ENCODE measurements around the gene TWF2. TPM values are rescaled to one million over a fixed set of nuclear protein-coding genes. Genes with fewer than 3 reads are reported as not detected.
A peak's percentile ranks its signal among the peaks of the same experiment; 100 is the strongest.
"Not testable (repeated sequence)": the region's sequence is repeated elsewhere in the genome, so short reads cannot be mapped to it uniquely, and the experiment has no call there.

Gene TWF2
- total RNA-seq (2014; rRNA removed; shearing (Covaris generic)) = 26.6 and 29.3 TPM in 2 replicates
- polyA plus RNA-seq (2014; cell fraction: nucleus; rRNA removed) = 48.6 and 56.5 TPM in 2 replicates

DNA sequence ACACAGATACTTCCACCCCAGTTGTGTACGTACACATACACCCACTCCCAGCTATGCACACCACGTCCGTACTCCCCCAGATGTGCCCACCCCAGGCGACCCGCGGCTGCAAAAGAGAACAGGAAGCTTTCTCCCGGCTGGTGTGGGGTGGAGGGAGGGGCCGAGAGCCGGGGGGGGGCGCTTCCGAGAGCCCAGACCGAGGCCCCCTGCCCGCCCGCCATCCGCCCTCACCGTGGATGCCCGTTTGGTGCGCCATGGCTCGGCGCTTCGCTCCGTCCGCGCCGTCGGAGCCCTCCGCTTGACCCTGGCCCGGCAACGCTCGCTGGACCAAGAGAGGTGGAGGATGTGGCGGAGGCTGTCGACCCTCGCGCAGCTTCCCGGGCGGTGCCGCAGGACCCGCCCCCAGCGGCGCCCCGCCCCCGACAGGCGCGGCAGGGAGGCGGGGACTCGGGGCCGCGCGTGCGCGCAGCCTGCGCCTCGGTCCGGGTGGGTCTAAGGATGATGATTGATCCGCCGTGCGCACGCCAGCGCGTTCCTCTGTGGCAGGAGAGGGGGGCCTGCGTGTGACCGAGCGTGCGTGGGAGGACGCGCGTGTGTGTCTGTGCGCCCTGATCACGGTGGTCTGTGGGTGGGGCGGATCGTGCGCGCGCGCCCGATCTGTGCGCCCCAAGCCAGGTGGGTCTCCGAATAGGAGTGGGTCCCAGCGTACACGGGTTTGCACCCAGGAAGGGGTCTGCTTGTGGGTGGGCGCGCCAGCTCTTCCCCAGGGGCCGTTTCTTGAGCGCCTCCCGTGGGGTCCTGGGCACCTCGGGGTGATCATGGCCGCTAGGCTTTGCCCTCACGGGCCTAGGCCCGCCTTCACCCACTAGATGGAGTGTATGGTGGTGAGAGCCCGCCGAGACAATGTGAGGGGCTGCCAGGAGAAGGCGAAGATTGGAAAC is at the start of gene TWF2:
TWF2 (minus strand) TSS at position 398 of the 941 bp plus-strand sequence; CDS start at position 256, 142 bp downstream.
- DNase-seq (ENCODE audit: extremely low read depth, low read depth) = peak; percentile 48

DNA sequence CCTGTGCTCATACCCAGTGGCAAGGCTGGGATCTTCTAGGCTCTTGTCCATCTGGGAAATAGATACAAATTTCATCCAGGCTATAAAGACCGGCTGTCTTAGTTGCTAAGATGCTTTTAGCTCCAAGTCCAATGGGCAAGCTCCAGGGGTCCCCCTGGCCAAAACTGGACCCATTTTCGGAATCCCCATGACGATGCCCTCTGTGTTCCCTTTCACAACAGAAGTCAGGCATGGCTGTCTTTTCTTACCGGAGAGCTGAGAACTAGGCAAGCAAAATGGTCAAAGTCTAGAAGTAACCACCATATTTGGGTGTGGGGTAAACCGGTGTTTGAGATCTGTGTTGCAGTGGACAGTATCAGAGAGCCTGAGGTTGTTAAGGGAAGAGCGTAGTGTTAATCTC is 49.7 kb upstream of the TWF2 start:
- no peak for DNase-seq (ENCODE audit: extremely low read depth, low read depth)

DNA sequence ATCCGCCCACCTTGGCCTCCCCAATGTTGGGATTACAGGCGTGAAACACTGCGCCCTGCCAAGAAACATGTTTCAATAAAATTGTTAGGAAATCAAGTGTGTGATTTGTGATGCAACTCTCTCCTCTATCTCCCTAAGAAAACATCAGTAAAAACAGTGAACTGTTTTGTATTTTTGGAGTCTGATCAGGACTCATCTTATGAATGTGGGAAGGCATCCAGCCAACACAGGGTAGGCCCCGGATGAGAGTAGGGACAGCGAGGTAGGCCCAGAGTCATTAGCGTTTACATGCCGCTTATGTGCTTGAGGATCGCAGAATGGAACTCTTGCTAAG is 47.8 kb upstream of the TWF2 start:
- no peak for DNase-seq (ENCODE audit: extremely low read depth, low read depth)

- not testable (repeated sequence) for DNase-seq (ENCODE audit: extremely low read depth, low read depth)
Observed at GRCh38 chr3:52284051-52284450, 45.1 kb upstream of the TWF2 start.

- DNase-seq (ENCODE audit: extremely low read depth, low read depth) = no peak
Observed at GRCh38 chr3:52283306-52283705, 44.3 kb upstream of the TWF2 start.

DNA sequence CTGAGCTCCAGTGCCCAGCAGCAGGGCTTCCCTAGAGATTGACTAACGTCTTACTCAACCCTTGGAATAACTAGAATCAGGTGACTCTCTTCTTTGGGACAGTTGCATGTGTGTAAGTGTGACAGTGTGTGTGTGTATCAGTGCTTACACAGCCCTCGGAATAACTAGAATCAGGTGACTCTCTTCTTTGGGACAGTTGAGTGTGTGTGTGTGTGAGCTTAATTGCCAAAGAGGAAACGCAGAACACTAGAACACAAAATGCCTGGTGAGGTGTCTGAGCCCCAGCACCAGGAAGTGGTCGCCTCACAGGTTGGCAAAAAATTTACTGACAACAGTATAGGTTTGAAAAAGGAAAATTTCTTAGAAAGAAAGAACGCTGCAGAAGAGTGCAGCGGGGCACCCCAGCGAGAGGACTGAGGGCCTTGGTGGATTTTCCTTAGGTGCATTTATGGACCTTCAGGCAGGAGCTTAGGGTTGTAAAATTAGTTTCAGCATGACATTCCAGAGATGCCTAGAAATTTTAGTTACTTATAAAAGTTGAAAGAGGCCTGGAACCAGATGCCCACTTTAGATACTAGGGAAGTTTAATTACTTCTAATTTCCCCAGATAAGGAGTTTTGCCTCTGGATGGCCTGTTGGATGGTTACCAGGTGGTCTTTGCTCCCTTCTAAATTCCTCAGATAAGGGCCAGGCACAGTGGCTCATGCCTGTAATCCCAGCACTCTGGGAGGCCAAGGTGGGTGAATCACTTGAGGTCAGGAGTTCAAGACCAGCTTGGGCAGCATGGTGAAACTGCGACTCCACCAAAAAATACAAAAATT is 43.2 kb upstream of the TWF2 start:
- no peak for DNase-seq (ENCODE audit: extremely low read depth, low read depth)

DNA sequence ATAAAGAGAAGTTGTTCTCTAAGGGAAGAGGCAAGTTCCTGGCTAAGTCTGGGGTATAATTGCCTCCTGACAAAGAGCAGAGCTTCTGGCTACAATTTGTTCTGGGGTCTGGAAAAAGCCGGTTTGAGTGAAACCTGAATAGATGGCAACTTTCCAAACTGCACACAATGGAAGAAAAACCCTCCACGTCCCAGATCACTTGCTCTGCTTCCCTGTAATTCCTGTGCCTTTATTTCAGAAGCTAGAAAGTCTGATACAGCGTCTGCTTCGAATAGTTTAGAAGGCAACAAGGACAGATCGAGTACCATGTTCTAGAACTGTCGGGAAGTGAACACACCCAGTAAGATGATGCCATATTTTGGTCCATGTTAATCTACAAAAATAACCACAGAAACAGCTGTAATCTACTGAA is 41.1 kb upstream of the TWF2 start:
- DNase-seq (ENCODE audit: extremely low read depth, low read depth) = no peak

DNA sequence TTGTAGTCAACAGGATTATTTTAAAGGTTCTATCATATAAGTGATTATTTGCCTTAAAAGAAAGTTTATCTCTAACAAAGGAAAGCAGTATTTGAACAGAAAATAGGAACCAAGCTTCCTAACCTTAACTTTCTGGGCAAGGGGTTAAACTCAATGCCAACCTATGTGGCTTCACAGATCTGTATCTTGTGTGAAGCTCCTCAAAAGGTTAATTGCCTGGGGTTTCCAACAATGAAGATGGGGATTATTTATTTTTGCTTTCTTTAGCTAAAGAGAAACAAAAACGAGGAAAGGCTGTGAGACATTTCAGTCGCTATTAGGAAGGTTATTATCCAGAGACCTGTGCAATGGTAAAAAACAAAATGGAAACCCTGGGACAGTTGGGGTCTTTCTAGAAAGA is 40.6 kb upstream of the TWF2 start:
- no peak for DNase-seq (ENCODE audit: extremely low read depth, low read depth)

- peak; percentile 85 for DNase-seq (ENCODE audit: extremely low read depth, low read depth)
Observed at GRCh38 chr3:52278510-52279069, 39.6 kb upstream of the TWF2 start, which contains the start of gene WDR82. TSS of gene WDR82 (minus strand) at chr3:52278649. CDS start at chr3:52278361, 288 bp downstream.

DNA sequence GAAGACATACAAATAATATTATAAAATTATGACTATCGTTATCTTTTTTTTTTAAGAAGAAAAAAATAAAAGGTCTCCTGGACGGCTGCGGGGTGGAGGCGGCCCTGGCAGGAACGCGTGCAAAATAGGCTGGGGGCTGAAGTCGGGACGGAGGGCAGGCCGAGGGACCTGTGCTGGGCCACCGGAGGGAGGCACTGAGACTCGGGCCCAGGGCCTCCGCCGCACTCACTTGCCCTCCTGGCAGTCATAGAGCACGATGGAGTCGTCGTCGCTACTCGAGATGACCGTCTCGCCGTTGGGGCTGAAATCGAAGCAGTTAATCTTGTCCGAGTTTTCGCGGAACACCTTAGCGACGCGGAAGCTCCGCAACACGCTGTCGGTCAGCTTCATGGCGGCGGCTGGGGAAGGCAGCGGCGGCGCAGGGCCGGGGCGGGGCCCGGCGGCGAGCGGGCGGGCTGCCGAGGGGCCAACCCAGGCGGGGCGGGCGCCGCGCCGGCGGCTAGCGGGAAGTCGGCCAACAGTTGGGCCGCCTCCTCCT is 39.1 kb upstream of the TWF2 start:
- DNase-seq (ENCODE audit: extremely low read depth, low read depth) = peak; percentile 21

DNA sequence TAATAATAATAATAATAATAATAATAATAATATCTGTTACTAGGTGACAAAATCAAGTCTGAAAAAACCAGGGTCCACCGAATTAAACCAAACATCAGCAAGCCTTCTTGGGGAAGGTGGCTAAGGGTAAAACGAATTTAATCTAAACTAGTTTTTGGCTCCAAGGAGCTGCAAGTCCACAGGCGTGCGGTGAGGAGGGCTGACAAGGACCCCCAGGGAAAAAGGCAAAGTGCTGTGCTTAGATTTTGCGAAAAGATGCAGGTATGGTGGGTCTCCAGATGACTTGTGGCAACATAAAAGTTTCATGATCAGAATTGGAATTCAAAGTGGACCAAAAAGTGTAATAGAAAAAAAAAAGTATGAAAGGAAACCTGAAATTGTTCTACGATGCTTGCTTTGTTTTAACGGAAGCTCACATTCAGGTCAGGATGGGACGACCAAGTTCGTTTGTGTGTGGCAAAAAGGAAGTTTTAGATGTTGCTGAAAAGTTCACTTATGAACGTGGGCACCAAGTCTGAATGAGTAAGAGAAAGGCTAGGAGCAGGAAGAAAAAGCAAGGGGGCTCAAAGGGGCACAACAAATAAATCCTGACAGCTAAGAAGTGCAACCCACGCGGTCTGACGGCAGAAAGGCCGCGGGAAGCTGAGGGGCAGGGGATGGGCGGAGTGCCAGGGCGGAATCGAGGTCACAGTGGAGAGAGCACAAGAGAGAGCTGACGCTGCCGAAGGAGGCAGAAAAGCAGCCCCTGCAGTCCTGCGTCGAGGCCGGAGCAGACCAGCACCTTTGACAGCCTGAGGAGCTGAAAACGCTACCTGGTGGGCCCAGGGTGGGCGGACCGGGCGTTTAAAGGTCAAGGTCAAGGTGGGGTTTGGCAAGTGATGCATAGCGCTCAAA is 38.4 kb upstream of the TWF2 start:
- DNase-seq (ENCODE audit: extremely low read depth, low read depth) = peak; percentile 26

DNA sequence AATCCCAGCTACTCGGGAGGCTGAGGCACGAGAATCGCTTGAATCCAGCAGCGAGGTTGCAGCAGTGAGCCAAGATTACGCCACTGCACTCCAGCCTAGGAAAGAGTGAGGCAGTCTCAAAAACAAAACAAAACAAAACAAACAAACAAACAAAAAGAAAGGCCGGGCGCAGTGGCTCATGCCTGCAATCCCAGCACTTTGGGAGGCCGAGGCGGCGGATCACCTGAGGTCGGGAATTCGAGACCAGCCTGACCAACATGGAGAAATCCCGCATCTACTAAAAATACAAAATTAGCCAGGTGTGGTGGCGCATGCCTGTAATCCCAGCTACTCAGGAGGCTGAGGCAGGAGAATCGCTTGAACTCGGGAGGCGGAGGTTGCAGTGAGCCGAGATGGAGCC is 35.8 kb upstream of the TWF2 start:
- not testable (repeated sequence) for DNase-seq (ENCODE audit: extremely low read depth, low read depth)

DNA sequence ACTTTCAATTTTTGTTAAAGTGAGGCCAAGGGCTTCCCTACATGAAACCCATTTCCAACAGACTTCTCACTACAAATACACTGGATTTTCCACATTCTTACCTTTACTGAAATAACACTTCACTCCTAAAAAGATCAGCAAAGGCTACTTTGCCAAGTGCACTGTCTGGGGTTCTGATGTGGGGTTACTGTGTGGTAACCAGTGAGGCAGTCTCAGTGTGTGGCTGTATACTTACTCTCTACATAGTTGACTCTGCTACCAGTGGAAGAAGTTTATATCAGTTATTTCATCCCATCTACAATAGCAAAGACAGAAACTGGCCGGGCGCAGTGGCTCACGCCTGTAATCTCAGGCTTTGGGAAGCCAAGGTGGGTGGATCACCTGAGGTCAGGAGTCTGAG is 33.9 kb upstream of the TWF2 start:
- DNase-seq (ENCODE audit: extremely low read depth, low read depth) = no peak

DNA sequence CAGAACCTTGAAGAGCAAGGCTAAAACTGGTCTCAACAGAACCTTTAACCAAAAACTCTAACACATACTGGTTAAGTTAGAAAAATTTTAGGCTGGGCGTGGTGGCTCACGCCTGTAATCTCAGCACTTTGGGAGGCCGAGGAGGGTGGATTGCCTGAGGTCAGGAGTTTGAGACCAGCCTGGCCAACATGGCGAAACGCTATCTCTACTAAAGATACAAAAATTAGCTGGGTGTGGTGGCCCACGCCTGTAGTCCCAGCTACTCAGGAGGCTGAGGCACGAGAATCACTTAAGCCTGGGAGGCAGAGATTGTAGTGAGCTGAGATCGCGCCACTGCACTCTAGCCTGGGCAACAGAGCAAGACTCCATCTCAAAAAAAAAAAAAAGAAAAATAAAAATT is 33.2 kb upstream of the TWF2 start:
- DNase-seq (ENCODE audit: extremely low read depth, low read depth) = not testable (repeated sequence)

- no peak for DNase-seq (ENCODE audit: extremely low read depth, low read depth)
Observed at GRCh38 chr3:52270252-52270754, 31.3 kb upstream of the TWF2 start.

GRCh38 chr3:52269776-52270175 is 30.8 kb upstream of the TWF2 start:
- DNase-seq (ENCODE audit: extremely low read depth, low read depth) = no peak

DNA sequence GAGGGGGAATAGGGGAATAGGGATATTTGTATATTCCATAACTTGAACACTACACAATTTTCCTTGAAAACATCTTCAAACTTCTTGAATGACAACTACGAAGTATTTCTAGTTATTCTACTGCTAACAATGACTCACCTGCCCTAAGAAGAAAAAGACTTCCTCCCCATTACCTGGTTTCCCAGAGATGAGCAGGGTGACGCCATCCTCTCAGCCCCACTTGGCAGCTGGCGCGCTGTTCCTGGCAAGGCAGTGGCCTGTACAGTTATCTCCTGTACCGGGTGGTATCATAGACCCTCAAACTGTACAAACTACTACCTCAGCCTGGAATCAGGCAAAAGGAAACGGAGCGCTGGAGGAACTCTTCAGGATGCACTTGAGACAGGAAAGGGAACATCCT is 29.1 kb upstream of the TWF2 start:
- no peak for DNase-seq (ENCODE audit: extremely low read depth, low read depth)

GRCh38 chr3:52265387-52265786 is 26.4 kb upstream of the TWF2 start:
- DNase-seq (ENCODE audit: extremely low read depth, low read depth) = no peak

GRCh38 chr3:52262447-52262846 is 23.5 kb upstream of the TWF2 start:
- no peak for DNase-seq (ENCODE audit: extremely low read depth, low read depth)

DNA sequence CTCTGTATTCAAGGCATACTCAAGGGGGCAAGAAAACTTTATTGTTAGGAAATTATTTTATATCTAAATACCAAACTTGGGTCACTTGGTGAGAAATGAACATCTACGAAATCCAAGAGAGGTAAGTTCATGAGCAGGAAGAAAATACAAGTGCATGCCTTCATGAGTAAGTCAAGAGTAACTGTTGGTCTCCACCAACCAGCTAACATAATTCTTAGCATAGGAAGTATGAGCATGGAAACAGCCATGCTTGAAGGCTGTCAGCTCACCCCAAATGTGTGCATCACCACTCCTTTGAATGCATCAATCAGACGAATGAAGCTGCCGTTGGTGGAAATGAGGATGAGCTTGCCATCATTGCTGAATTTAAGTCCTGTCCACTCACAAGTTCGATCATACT is 20.5 kb upstream of the TWF2 start:
- no peak for DNase-seq (ENCODE audit: extremely low read depth, low read depth)
